HepG2 (cell line): ENCODE data around the gene A3GALT2. TPM values are rescaled to one million over a fixed set of nuclear protein-coding genes. Genes with fewer than 3 reads are reported as not detected.

Experiments
- ATAC-seq: fragments of 200-7000 bp; cut with Tn5 transposase; 3 replicates; pipeline ENCODE4 v1.9.1; 2020; ENCODE audit warnings: mild to moderate bottlenecking, moderate library complexity
- BruUV-seq: library from RNA; stranded (reverse); fragments of 400-500 nt; replicated peaks from 2 replicates; lab custom pipeline; 2021; lab: Mats Ljungman, UMichigan
- CTCF ChIA-PET: fragments of 300-600 bp; formaldehyde crosslinking; extraction: SDS; loops from one replicate; lab custom pipeline; 2021; ENCODE audit warnings: low total read pairs, inconsistent platforms, low intra/inter-chr PET ratio; lab: Yijun Ruan, JAX
- POLR2A ChIA-PET: fragments of 350-600 bp; sonication (Branson Sonifier 250); formaldehyde crosslinking; loops from one replicate; lab custom pipeline; 2020; ENCODE audit warnings: antibody characterized with exemption, inconsistent platforms; lab: Yijun Ruan, JAX
- DNase-seq: peaks from one replicate; pipeline ENCODE4 v3.0.0-alpha.2; 2015; ENCODE audit warnings: low spot score
- FAIRE-seq: peaks from 3 replicates; lab custom pipeline; 2011; peaks lifted over from hg19 to GRCh38; lab: Jason Lieb, UNC
- H2AFZ ChIP-seq: one replicate; pipeline ENCODE4 v1.6.1; 2011; ENCODE audit warnings: low read length, inconsistent platforms
- H3K27ac ChIP-seq: fragments of 300-600 bp; 3 replicates; pipeline ENCODE4 v1.8.0; 2011; ENCODE audit warnings: mixed run types, mild to moderate bottlenecking, mixed read lengths, low read length, inconsistent platforms; ENCODE audit not compliant: insufficient read depth; ENCODE audit errors: extremely low read length
- H3K27me3 ChIP-seq, 2 experiments: fragments of 200-600 bp in 1 of 2; 2 replicates in 1 of 2; 3 replicates in 1 of 2; pipeline versions ENCODE4 v1.6.0 to v1.8.0; 2011; ENCODE audit warnings: low read length in 2 of 2, mild to moderate bottlenecking in 2 of 2, moderate library complexity in 2 of 2, inconsistent platforms in 1 of 2; ENCODE audit not compliant: insufficient read depth in 2 of 2, control insufficient read depth in 1 of 2
- H3K36me3 ChIP-seq, 2 experiments: fragments of 200-600 bp in 1 of 2; replicated peaks in 1 of 2; 2 replicates in 1 of 2; 3 replicates in 1 of 2; pipeline versions ENCODE4 v1.5.1 to v1.8.0; 2011; ENCODE audit warnings: low read length in 2 of 2, inconsistent platforms in 1 of 2; ENCODE audit not compliant: insufficient read depth in 2 of 2, control insufficient read depth in 1 of 2
- H3K4me1 ChIP-seq: 2 replicates; pipeline ENCODE4 v1.5.1; 2012; ENCODE audit warnings: low read length, inconsistent platforms; ENCODE audit not compliant: insufficient read depth
- H3K4me2 ChIP-seq: 2 replicates; pipeline ENCODE4 v1.6.0; 2011; ENCODE audit warnings: low read depth, low read length, inconsistent platforms
- H3K4me3 ChIP-seq, 3 experiments: fragments of 200-600 bp in 1 of 3; sonication (generic), shearing (Covaris generic) in 1 of 3; replicated peaks in 1 of 3; 2 replicates each; pipeline ENCODE4 v1.5.1; 2011 to 2016; ENCODE audit warnings: low read length in 3 of 3, inconsistent platforms in 2 of 3, low read depth in 2 of 3, mild to moderate bottlenecking in 2 of 3, control low read depth in 1 of 3, mixed read lengths in 1 of 3; ENCODE audit not compliant: insufficient read depth in 1 of 3
- H3K79me2 ChIP-seq: one replicate; pipeline ENCODE4 v1.6.1; 2011; ENCODE audit warnings: low read length, inconsistent platforms; ENCODE audit not compliant: insufficient read depth
- H3K9ac ChIP-seq: 2 replicates; pipeline ENCODE4 v1.6.0; 2011; ENCODE audit warnings: mild to moderate bottlenecking, low read depth, low read length, inconsistent platforms; ENCODE audit not compliant: insufficient read depth
- H3K9me3 ChIP-seq: 2 replicates; pipeline ENCODE4 v1.5.1; 2012; ENCODE audit warnings: mild to moderate bottlenecking, low read length
- H4K20me1 ChIP-seq: 2 replicates; pipeline ENCODE4 v1.6.0; 2011; ENCODE audit warnings: inconsistent platforms, mild to moderate bottlenecking, low read length, moderate library complexity; ENCODE audit not compliant: insufficient read depth
- ATF1 ChIP-seq: IDR thresholded peaks from 2 replicates; pipeline ENCODE4 v1.6.1; 2016; ENCODE audit warnings: mild to moderate bottlenecking, control low read depth
- ETV5 ChIP-seq: IDR thresholded peaks from 2 replicates; pipeline ENCODE4 v1.6.1; 2018; ENCODE audit warnings: missing biosample characterization, missing genetic modification reagents, inconsistent platforms, borderline replicate concordance
- GZF1 ChIP-seq: sonication (generic); formaldehyde crosslinking; IDR thresholded peaks from 2 replicates; pipeline ENCODE4 v1.5.1; 2020; ENCODE audit warnings: mild to moderate bottlenecking, missing genetic modification reagents
- MTA3 ChIP-seq: sonication (generic); formaldehyde crosslinking; IDR thresholded peaks from 2 replicates; pipeline ENCODE4 v1.4.0; 2020; ENCODE audit warnings: missing genetic modification reagents
- MYC ChIP-seq: sonication (generic); formaldehyde crosslinking; IDR thresholded peaks from 2 replicates; pipeline ENCODE4 v1.9.0; 2021; ENCODE audit warnings: missing genetic modification reagents, borderline replicate concordance
- RFX3 ChIP-seq: IDR thresholded peaks from 2 replicates; pipeline ENCODE4 v1.6.1; 2016; ENCODE audit warnings: missing biosample characterization, missing genetic modification reagents
- SMC3 ChIP-seq: IDR thresholded peaks from 2 replicates; pipeline ENCODE4 v1.6.1; 2011; ENCODE audit warnings: low read length, improper control_type of control experiment
- XBP1 ChIP-seq: sonication (generic); formaldehyde crosslinking; IDR thresholded peaks from 2 replicates; pipeline ENCODE4 v1.5.0; 2020; ENCODE audit warnings: missing genetic modification reagents
- ZBTB8A ChIP-seq: sonication (generic); formaldehyde crosslinking; IDR thresholded peaks from 2 replicates; pipeline ENCODE4 v1.4.0; 2020; ENCODE audit warnings: mild to moderate bottlenecking, low read depth, missing genetic modification reagents, borderline replicate concordance
- ZMYM3 ChIP-seq: sonication (generic); formaldehyde crosslinking; IDR thresholded peaks from 2 replicates; pipeline ENCODE4 v1.5.1; 2020; ENCODE audit warnings: mild to moderate bottlenecking, missing genetic modification reagents
- ZNF224 ChIP-seq: sonication (generic); formaldehyde crosslinking; IDR thresholded peaks from 2 replicates; pipeline ENCODE4 v1.5.0; 2020; ENCODE audit warnings: mild to moderate bottlenecking, missing genetic modification reagents
- ZNF232 ChIP-seq: sonication (generic); formaldehyde crosslinking; IDR thresholded peaks from 2 replicates; pipeline ENCODE4 v1.4.0; 2020; ENCODE audit warnings: missing genetic modification reagents, borderline replicate concordance
- ZNF329 ChIP-seq: sonication (generic); formaldehyde crosslinking; IDR thresholded peaks from 2 replicates; pipeline ENCODE4 v1.9.0; 2021; ENCODE audit warnings: low read depth, mild to moderate bottlenecking, missing genetic modification reagents
- ZNF446 ChIP-seq: sonication (generic); formaldehyde crosslinking; IDR thresholded peaks from 2 replicates; pipeline ENCODE4 v1.5.0; 2020; ENCODE audit warnings: mild to moderate bottlenecking, missing genetic modification reagents
- ZNF451 ChIP-seq: sonication (generic); formaldehyde crosslinking; IDR thresholded peaks from 2 replicates; pipeline ENCODE4 v1.5.0; 2020; ENCODE audit warnings: mild to moderate bottlenecking, missing genetic modification reagents
- ZNF558 ChIP-seq: sonication (generic); formaldehyde crosslinking; IDR thresholded peaks from 2 replicates; pipeline ENCODE4 v1.9.0; 2022; ENCODE audit warnings: mild to moderate bottlenecking, missing genetic modification reagents, borderline replicate concordance
- WGBS: methylation state at CpG from one replicate; pipeline ENCODE4 v1.1.6; 2017; ENCODE audit warnings: low lambda C conversion rate; 5-methylcytosine and 5-hydroxymethylcytosine counted together
- in situ Hi-C: cut with HindIII; loops from 2 replicates; pipeline ENCODE4 v1.10.0; 2017; ENCODE audit warnings: low pct_unique_long_range_greater_than_20kb; ENCODE audit not compliant: extremely low pct_ligation_motif_present
- intact Hi-C: fragments of 100-400 bp; cut with micrococcal nuclease; formaldehyde crosslinking; loops from one replicate; pipeline ENCODE4 v1.10.0; 2022; ENCODE audit not compliant: unreplicated experiment
- polyA plus RNA-seq, 8 experiments: library from polyadenylated mRNA; depleted of rRNA in 3 of 8; stranded (reverse) in 7 of 8; unstranded in 1 of 8; fragments of >200 nt; fragmentation: Illumina TruSeq in 4 of 8; extraction: Trizol in 4 of 8; gene quantifications; 2 replicates each; pipeline versions ENCODE4 v1.2.1 to v1.2.3, GENCODE V29; 2011 to 2016; ENCODE audit warnings: low read depth in 4 of 8, missing spikeins in 1 of 8, mixed read lengths in 1 of 8; ENCODE audit not compliant: insufficient read depth in 1 of 8
- total RNA-seq, 5 experiments: library from RNA; depleted of rRNA; stranded (reverse); fragments of >200 nt; fragmentation: Illumina TruSeq; extraction: Trizol; gene quantifications; 2 replicates each; pipeline ENCODE4 v1.2.3, GENCODE V29; 2016; ENCODE audit warnings: low read depth in 1 of 5
- TF ChIP-seq, protein P1 (sequence below): sonication (generic); formaldehyde crosslinking; IDR thresholded peaks from 2 replicates; pipeline ENCODE4 v1.5.0; 2020; ENCODE audit warnings: missing genetic modification reagents

The A3GALT2 gene
- total and polyA plus RNA-seq, 2 of the 13 experiments (the other 11 are each of a cell fraction or from before 2014, with no cell fraction given), result not detected

DNA sequence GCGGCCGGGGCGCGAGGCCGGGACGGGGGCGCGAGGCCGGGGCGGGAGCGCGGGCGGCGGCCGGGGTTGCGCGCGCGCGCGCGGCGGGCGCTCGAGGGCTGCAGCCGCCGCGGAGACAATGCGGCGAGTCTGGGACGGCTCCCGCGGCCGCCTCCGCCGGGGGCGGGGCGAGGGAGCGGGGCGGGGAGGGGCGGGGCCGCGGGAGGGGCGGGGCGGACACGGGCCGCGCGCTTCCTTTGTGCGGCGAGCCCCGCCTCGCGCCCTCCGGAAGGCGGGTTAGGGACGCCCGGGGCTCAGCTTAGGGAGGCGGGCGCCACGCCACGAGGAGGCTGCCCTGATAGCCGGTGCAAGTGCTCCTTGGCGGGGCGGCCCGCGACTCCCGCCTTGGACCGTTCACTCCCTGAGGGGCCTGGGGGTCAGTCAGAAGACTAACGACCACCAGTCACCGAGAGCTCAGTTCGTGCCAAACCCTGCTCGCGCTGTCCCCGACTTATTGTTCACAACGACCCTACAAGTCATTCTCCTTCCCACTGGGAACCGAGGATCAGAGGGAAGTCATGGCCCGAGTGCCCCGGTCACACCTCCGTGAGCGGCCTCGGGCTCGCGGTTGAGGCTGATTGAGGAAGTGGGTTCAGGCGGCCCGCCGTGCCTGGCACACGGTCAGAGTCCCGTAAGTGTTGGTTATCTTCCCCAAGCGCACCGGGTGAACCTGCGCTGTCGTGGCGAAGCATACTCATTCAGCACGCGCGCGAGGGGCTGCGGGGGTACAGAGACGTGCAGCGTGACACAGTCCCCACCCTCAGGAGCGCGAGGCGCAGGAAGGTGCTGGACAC, 29.1 kb upstream of the A3GALT2 start:
- Histone ChIP-seq H3K4me1 (peaks cover 67% of the 10 kb centered on the region), H3K4me3 (peak overlapping the region; percentile 60 to 88 (median 88)), H3K9me3 (no peaks in the 10 kb centered on the region), H3K4me2 (peak overlapping the region; percentile 97), H2AFZ (no peak overlapping the region), H3K79me2 (peaks cover 44% of the 10 kb centered on the region), H4K20me1 (no peaks in the 10 kb centered on the region), H3K9ac (peak overlapping the region; percentile 78), H3K36me3 (peaks cover 0 to 9% of the 10 kb centered on the region in 2 experiments; a peak in 2 of 5 replicates), H3K27ac (peak overlapping the region; percentile 69), H3K27me3 (no peaks in the 10 kb centered on the region; a peak in 1 of 5 replicates)
- ChIA-PET CTCF (no interaction called here), POLR2A (interaction anchor here (0.6 to 3.2 kb wide), 10 partner anchors 10 to 1780 kb away, joined by 3 to 29 read pairs (median 4); partner anchors contain the start of gene A3GALT2)
- in situ Hi-C loops (no loop called here), intact Hi-C loops (loop anchor here (1.0 kb wide), 1 partner anchor 8 kb away; no protein-coding TSS in a partner anchor)
- FAIRE-seq (no peak), ATAC-seq (peak; percentile 78), DNase-seq (peak; percentile 62)
- BruUV-seq, result no TSS peak
- WGBS, result 0% methylated on average over 19 of the region's 104 CpGs
- TF ChIP-seq ZNF224 (CRISPR knock-in tag) (0 out of 2 replicates have a peak, but pooled peaks have one; percentile 13), ZMYM3 (peak; percentile 79; the same call in 1 of the 2 replicates), ZNF558 (CRISPR knock-in tag) (peak; percentile 77; the same call in 1 of the 2 replicates), RFX3 (CRISPR knock-in tag) (no peak), GZF1 (CRISPR knock-in tag) (peak; percentile 66; the same call in 1 of the 2 replicates), ZNF451 (CRISPR knock-in tag) (peak; percentile 86), MTA3 (CRISPR knock-in tag) (no peak), SMC3 (no peak), ETV5 (CRISPR knock-in tag) (peak; percentile 71), ATF1 (CRISPR knock-in tag) (no peak), XBP1 (no peak), ZNF232 (CRISPR knock-in tag) (peak; percentile 45; the same call in 1 of the 2 replicates), MYC (CRISPR knock-in tag) (peak; percentile 85), ZNF329 (CRISPR knock-in tag) (0 out of 2 replicates have a peak, but pooled peaks have one; percentile 40), ZBTB8A (0 out of 2 replicates have a peak, but pooled peaks have one; percentile 49), ZNF446 (CRISPR knock-in tag) (peak; percentile 51; the same call in 1 of the 2 replicates)
- TF ChIP-seq, protein P1, sequence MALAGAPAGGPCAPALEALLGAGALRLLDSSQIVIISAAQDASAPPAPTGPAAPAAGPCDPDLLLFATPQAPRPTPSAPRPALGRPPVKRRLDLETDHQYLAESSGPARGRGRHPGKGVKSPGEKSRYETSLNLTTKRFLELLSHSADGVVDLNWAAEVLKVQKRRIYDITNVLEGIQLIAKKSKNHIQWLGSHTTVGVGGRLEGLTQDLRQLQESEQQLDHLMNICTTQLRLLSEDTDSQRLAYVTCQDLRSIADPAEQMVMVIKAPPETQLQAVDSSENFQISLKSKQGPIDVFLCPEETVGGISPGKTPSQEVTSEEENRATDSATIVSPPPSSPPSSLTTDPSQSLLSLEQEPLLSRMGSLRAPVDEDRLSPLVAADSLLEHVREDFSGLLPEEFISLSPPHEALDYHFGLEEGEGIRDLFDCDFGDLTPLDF (CRISPR knock-in tag), result peak; percentile 54
